ENCODE data around the gene INHBE.
A peak's percentile ranks its signal among the peaks of the same experiment; 100 is the strongest.
"Not testable (repeated sequence)": the region's sequence is repeated elsewhere in the genome, so short reads cannot be mapped to it uniquely, and the experiment has no call there.

The INHBE gene

DNA sequence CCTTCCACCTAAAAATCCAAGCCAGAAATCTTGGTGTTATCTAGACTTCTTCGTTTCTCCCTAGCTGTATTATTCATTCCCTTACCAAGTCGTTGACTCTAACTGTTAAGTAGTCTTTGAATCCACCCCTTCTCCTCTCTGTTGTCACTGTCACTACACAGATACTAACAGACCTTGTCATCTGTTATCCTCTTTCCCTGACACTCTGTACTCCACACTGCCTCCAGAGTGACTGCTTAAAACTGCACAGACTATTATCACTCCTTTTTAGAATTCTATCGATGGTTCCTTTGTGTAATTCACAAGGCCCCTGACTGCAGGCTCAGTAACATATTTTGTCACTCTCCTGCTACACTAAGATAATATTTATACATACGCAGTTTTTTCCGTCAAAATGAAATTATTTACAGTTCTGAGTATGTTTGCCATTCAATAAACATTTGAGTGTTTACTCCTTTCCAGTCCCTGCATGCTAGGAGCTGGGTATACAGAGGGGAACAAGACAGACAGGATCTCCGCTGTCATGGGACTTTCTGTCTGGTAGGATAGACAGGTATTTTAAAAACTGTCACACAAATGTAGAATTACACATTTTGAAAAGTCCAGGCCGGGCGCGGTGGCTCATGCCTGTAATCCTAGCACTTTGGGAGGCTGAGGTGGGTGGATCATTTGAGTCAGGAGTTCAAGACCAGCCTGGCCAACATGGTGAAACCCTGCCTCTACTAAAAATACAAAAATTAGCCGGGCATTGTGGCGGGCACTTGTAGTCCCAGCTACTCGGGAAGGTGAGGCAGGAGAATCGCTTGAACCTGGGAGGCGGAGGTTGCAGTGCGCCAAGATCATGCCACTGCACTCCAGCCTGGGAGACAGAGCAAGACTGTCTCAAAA, 36.5 kb downstream of the INHBE start:
- Histone ChIP-seq H3K4me1 (ENCODE audit: insufficient read depth, low read length) (peaks cover 28% of the 10 kb centered on the region), H3K9ac (ENCODE audit: low read depth, low read length) (no peak overlapping the region), H3K27me3 (ENCODE audit: insufficient read depth, low read length, poor library complexity) (no peaks in the 10 kb centered on the region), H2AFZ (ENCODE audit: low read depth, low read length) (no peak overlapping the region), H3K27ac (ENCODE audit: low read length) (no peak overlapping the region; the same call in 1 of the 2 replicates), H3K36me3 (ENCODE audit: insufficient read depth, low read length) (peaks cover 59% of the 10 kb centered on the region), H3K9me3 (ENCODE audit: insufficient read depth, low read length, severe bottlenecking) (no peaks in the 10 kb centered on the region), H4K20me1 (ENCODE audit: insufficient read depth, low read length) (peaks cover 31% of the 10 kb centered on the region), H3K4me3 (ENCODE audit: low read depth in 1 of 2, low read length in 2 of 2) (no peak overlapping the region), H3K79me2 (ENCODE audit: insufficient read depth, low read length) (peaks cover 46% of the 10 kb centered on the region), H3K4me2 (ENCODE audit: insufficient read depth, low read length) (no peak overlapping the region)
- no peak for DNase-seq
- 0 out of 3 replicates have a peak, but pooled peaks have one; percentile 15 for ATAC-seq (ENCODE audit: insufficient read depth, low read depth)
- TF ChIP-seq, protein P1, sequence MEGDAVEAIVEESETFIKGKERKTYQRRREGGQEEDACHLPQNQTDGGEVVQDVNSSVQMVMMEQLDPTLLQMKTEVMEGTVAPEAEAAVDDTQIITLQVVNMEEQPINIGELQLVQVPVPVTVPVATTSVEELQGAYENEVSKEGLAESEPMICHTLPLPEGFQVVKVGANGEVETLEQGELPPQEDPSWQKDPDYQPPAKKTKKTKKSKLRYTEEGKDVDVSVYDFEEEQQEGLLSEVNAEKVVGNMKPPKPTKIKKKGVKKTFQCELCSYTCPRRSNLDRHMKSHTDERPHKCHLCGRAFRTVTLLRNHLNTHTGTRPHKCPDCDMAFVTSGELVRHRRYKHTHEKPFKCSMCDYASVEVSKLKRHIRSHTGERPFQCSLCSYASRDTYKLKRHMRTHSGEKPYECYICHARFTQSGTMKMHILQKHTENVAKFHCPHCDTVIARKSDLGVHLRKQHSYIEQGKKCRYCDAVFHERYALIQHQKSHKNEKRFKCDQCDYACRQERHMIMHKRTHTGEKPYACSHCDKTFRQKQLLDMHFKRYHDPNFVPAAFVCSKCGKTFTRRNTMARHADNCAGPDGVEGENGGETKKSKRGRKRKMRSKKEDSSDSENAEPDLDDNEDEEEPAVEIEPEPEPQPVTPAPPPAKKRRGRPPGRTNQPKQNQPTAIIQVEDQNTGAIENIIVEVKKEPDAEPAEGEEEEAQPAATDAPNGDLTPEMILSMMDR (IDR thresholded peaks at IDR 0.05; ENCODE audit: borderline replicate concordance, extremely low read depth, low read length, poor library complexity, severe bottlenecking), result peak; percentile 48
- no peak for TF ChIP-seq EZH2 (IDR thresholded peaks at IDR 0.05; ENCODE audit: borderline replicate concordance, low read depth, low read length, severe bottlenecking)

GRCh38 chr12:57495051-57495701, 40.1 kb downstream of the INHBE start:
- Histone ChIP-seq H4K20me1 (ENCODE audit: insufficient read depth, low read length) (peaks cover 26% of the 10 kb centered on the region; the same call in 1 of the 2 replicates), H3K36me3 (ENCODE audit: insufficient read depth, low read length) (peaks cover 72% of the 10 kb centered on the region), H3K79me2 (ENCODE audit: insufficient read depth, low read length) (peaks cover 48% of the 10 kb centered on the region)
- not testable (repeated sequence) for H3K27ac ChIP-seq (ENCODE audit: low read length); H3K4me3 ChIP-seq (ENCODE audit: low read depth in 1 of 2, low read length in 2 of 2); ATAC-seq (ENCODE audit: insufficient read depth, low read depth); H2AFZ ChIP-seq (ENCODE audit: low read depth, low read length); H3K9ac ChIP-seq (ENCODE audit: low read depth, low read length); H3K4me2 ChIP-seq (ENCODE audit: insufficient read depth, low read length); DNase-seq; H3K4me1 ChIP-seq (ENCODE audit: insufficient read depth, low read length); H3K9me3 ChIP-seq (ENCODE audit: insufficient read depth, low read length, severe bottlenecking); H3K27me3 ChIP-seq (ENCODE audit: insufficient read depth, low read length, poor library complexity)

- H3K27me3 ChIP-seq (ENCODE audit: insufficient read depth, low read length, poor library complexity), result no peaks in the 10 kb centered on the region
- no peak overlapping the region for H2AFZ ChIP-seq (ENCODE audit: low read depth, low read length)
- peaks cover 23% of the 10 kb centered on the region; the same call in 1 of the 2 replicates for H4K20me1 ChIP-seq (ENCODE audit: insufficient read depth, low read length)
- H3K27ac ChIP-seq (ENCODE audit: low read length), result no peak overlapping the region
- H3K4me3 ChIP-seq (ENCODE audit: low read depth in 1 of 2, low read length in 2 of 2), result no peak overlapping the region
- H3K79me2 ChIP-seq (ENCODE audit: insufficient read depth, low read length), result peaks cover 45% of the 10 kb centered on the region
- ATAC-seq (ENCODE audit: insufficient read depth, low read depth) (no peak; the same call in 2 of the 3 replicates), DNase-seq (no peak)
- no peak overlapping the region for H3K9ac ChIP-seq (ENCODE audit: low read depth, low read length)
- H3K4me2 ChIP-seq (ENCODE audit: insufficient read depth, low read length), result no peak overlapping the region
- no peaks in the 10 kb centered on the region for H3K9me3 ChIP-seq (ENCODE audit: insufficient read depth, low read length, severe bottlenecking)
- no peaks in the 10 kb centered on the region for H3K4me1 ChIP-seq (ENCODE audit: insufficient read depth, low read length)
- TF ChIP-seq, protein P1 (IDR thresholded peaks at IDR 0.05; ENCODE audit: borderline replicate concordance, extremely low read depth, low read length, poor library complexity, severe bottlenecking), result no peak
- TF ChIP-seq EZH2 (IDR thresholded peaks at IDR 0.05; ENCODE audit: borderline replicate concordance, low read depth, low read length, severe bottlenecking), result no peak
- H3K36me3 ChIP-seq (ENCODE audit: insufficient read depth, low read length), result peaks cover 72% of the 10 kb centered on the region
Observed at GRCh38 chr12:57496822-57497221, 41.7 kb downstream of the INHBE start.
